ENCODE measurements around the gene SYNGR1.

DNA sequence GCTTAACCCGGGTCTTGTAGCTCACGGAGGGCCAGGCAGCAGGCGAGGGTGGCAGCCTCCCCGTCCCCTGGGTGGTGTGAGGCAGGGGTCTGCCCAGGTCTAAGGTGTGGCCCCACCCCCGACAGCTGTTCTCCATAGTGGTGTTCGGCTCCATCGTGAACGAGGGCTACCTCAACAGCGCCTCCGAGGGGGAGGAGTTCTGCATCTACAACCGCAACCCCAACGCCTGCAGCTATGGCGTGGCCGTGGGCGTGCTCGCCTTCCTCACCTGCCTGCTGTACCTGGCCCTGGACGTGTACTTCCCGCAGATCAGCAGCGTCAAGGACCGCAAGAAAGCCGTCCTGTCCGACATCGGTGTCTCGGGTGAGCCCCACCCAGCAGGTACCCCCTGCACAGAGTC lies 24.4 kb downstream of the SYNGR1 start:
- TF ChIP-seq, protein P1, sequence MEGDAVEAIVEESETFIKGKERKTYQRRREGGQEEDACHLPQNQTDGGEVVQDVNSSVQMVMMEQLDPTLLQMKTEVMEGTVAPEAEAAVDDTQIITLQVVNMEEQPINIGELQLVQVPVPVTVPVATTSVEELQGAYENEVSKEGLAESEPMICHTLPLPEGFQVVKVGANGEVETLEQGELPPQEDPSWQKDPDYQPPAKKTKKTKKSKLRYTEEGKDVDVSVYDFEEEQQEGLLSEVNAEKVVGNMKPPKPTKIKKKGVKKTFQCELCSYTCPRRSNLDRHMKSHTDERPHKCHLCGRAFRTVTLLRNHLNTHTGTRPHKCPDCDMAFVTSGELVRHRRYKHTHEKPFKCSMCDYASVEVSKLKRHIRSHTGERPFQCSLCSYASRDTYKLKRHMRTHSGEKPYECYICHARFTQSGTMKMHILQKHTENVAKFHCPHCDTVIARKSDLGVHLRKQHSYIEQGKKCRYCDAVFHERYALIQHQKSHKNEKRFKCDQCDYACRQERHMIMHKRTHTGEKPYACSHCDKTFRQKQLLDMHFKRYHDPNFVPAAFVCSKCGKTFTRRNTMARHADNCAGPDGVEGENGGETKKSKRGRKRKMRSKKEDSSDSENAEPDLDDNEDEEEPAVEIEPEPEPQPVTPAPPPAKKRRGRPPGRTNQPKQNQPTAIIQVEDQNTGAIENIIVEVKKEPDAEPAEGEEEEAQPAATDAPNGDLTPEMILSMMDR (IDR thresholded peaks at IDR 0.05): no peak
- no peak for TF ChIP-seq POLR2A (IDR thresholded peaks at IDR 0.05)

All from stomach (tissue), 4 donors.